Measurements from ENCODE around the gene DPH7.
A peak's percentile ranks its signal among the peaks of the same experiment; 100 is the strongest.
"Not testable (repeated sequence)": the region's sequence is repeated elsewhere in the genome, so short reads cannot be mapped to it uniquely, and the experiment has no call there.

Gene DPH7

DNA sequence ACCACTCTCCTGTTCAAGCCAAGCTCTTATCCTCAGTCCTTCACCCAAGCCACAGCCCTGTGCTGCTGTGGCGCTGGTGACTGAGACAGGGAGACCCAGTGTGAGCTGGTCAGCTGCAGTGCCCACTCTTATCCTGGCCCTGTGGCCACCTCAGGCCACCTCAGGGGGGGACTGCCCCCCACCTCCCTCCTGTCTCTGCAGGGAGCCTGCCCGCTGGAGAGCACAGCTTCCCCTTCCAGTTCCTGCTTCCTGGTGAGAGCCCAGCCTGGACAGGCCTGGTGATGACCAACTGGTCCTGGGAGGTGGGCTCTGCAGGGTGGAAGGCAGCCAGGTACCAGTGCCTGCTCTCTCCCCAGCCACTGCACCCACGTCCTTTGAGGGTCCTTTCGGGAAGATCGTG is 34.5 kb upstream of the DPH7 start:
- H3K4me1 Mint-ChIP-seq (ENCODE audit: low read depth): peaks cover 13% of the 10 kb centered on the region
- H3K27me3 Mint-ChIP-seq (ENCODE audit: low read depth): no peaks in the 10 kb centered on the region
- H3K36me3 Mint-ChIP-seq (ENCODE audit: low read depth): peaks cover 16% of the 10 kb centered on the region
- H3K27ac Mint-ChIP-seq: no peak overlapping the region
- DNase-seq (ENCODE audit: low spot score): no peak
- no peaks in the 10 kb centered on the region for H3K9me3 Mint-ChIP-seq
- H3K4me3 Mint-ChIP-seq: no peak overlapping the region

DNA sequence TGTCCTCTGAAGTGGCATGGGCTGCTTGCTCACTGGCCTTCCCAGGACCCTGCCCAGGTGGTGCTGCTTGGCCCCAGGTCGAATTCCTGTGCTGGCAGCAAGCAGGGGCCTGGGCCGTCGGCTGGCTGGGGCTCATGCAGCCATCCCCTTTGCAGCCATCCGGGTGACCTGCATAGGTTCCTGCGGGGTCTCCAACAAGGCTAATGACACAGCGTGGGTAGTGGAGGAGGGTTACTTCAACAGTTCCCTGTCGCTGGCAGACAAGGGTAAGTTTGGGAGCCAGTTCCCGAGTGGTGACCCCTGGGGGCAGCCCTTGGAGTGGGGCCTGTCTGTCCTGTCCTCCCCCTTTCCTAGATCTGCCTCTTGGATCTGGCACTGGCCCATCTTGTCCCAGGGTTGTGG is 34.0 kb upstream of the DPH7 start:
- Mint-ChIP-seq H3K4me3 (no peak overlapping the region), H3K4me1 (ENCODE audit: low read depth) (peaks cover 11% of the 10 kb centered on the region), H3K36me3 (ENCODE audit: low read depth) (peaks cover 12% of the 10 kb centered on the region), H3K27ac (no peak overlapping the region), H3K9me3 (no peaks in the 10 kb centered on the region), H3K27me3 (ENCODE audit: low read depth) (no peaks in the 10 kb centered on the region)
- DNase-seq (ENCODE audit: low spot score): no peak

DNA sequence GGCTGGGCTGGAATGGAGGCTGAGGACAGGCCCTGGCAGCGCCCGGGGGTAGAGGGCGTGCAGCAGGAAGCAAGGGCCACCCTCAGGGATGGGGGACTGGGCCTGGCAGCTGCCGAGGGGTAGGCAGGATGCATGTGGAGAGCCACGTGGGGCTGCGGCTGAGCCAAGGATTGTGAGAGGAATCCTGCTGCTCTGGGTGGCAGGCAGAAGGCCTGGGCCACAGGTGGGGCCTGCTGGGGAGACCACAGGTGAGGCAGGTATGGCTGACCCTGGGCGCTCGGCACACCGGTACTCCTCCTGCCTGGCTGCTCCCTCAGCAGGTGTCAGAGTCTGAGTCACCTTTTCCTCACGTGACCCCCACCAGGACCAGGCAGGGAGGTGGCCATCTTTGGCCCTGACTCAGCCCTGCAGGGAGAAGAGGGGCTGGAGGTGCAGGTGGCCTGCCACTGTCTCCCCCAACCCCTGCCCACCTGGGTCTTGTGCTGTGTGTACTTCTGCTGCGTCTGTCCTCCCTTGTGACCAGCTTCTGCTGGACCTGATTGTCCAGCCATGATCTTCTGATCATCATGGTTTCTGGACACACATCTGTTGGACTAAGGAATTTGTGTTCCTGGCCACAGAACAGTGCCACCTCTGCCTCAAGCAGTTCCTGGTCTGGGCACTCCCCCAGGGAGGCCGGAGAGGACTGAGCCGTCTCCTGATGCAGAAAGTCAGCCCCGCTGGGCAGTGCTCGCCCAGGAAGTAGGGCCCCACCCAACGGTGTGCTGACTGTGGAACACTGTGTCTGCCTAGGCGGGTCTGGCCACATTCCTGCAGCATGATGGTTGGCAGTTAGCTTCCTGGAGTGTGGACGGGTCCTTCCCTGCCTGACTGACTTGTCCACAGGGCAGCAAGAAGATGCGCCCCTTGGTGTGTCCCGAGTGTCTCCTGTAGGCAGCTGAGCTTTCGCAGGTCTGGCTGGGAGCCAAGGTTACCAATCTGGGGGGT is 33.2 kb upstream of the DPH7 start:
- Mint-ChIP-seq H3K27me3 (ENCODE audit: low read depth) (no peaks in the 10 kb centered on the region), H3K4me3 (no peak overlapping the region), H3K4me1 (ENCODE audit: low read depth) (peaks cover 11% of the 10 kb centered on the region), H3K9me3 (no peaks in the 10 kb centered on the region), H3K36me3 (ENCODE audit: low read depth) (peaks cover 11% of the 10 kb centered on the region), H3K27ac (no peak overlapping the region)
- DNase-seq (ENCODE audit: low spot score): no peak

DNA sequence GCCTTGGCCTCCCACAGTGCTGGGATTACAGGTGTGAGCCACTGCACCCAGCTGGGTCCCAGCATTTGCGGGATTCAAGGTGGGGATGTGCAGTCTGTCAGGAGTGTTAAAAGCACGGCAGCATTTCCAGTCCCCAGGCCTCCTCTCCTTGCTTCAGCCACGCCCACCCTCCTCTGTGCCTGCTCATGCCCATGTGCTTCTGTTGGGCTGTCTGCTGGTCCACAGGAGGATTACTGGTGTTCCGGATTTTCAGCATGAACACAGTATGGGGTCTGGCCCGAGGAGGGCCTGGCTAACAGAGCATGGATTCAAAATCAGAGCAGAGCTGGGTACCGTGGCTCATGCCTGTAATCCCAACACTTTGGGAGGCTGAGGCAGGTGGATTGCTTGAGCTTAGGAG is 32.2 kb upstream of the DPH7 start:
- Mint-ChIP-seq H3K36me3 (ENCODE audit: low read depth) (peaks cover 12% of the 10 kb centered on the region), H3K27me3 (ENCODE audit: low read depth) (no peaks in the 10 kb centered on the region), H3K9me3 (no peaks in the 10 kb centered on the region), H3K27ac (no peak overlapping the region), H3K4me1 (ENCODE audit: low read depth) (peaks cover 15% of the 10 kb centered on the region), H3K4me3 (no peak overlapping the region)
- no peak for DNase-seq (ENCODE audit: low spot score)

DNA sequence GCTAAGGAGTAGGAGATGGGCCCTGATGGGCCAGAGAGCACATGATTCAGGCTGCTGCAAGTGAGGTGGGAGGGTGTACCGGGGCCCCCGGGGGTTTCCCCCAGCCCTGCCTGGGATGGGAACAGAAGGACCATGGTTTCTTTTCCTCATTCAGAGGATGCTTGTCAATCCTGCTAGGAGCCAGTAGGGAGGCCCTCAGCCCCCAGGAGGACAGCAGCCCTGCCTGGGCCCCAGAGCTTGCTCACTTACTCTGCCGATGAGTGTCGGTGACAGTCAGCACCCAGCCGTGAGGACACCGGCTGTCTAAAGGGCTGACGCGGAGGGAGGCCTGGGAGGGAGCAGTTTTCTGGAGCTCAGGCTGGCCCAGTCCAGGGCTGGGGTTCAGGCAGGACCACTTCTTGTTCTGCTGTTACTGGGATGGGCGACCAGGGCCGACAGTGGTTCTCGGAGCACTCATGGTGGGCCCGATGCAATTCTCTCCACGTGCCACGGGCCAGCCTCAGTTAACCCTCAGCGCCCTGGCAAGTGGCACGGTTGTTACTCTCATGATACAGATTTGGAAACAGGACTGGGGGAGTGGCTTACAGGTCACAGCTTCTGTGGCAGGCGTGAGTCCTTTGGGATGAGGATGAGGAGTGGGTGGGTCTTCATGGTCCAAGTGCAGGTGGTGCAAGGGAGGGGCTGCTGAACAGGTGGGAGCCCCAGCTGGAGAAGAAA is 28.6 kb upstream of the DPH7 start:
- Mint-ChIP-seq H3K27me3 (ENCODE audit: low read depth) (no peaks in the 10 kb centered on the region), H3K36me3 (ENCODE audit: low read depth) (peaks cover 9% of the 10 kb centered on the region), H3K4me3 (peak overlapping the region; percentile 83), H3K9me3 (no peaks in the 10 kb centered on the region), H3K4me1 (ENCODE audit: low read depth) (peaks cover 23% of the 10 kb centered on the region), H3K27ac (no peak overlapping the region)
- no peak for DNase-seq (ENCODE audit: low spot score)

DNA sequence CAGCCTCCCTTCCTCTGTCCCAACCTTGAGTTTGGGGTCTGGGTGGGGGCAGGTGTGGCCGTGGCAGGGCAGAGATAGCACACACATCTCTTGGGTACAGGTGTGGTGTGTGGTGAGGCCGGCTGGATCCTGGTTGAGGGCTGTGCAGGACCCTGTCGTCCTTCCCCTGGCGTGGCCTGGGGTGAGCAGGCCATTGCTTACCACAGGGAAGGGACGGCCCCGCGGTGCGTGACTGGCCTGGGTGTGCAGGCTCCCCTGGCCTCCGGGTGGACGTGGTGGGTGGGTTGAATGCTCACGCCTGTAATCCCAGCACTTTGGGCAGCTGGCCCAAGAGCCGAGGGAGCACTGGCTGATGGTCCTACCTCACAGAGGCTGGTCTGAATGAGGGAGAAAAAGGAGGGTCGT is 28.0 kb upstream of the DPH7 start:
- no peaks in the 10 kb centered on the region for H3K9me3 Mint-ChIP-seq
- H3K27me3 Mint-ChIP-seq (ENCODE audit: low read depth): no peaks in the 10 kb centered on the region
- peak overlapping the region; percentile 83 for H3K4me3 Mint-ChIP-seq
- H3K4me1 Mint-ChIP-seq (ENCODE audit: low read depth): peaks cover 23% of the 10 kb centered on the region
- H3K27ac Mint-ChIP-seq: no peak overlapping the region
- no peak for DNase-seq (ENCODE audit: low spot score)
- H3K36me3 Mint-ChIP-seq (ENCODE audit: low read depth): peaks cover 9% of the 10 kb centered on the region

DNA sequence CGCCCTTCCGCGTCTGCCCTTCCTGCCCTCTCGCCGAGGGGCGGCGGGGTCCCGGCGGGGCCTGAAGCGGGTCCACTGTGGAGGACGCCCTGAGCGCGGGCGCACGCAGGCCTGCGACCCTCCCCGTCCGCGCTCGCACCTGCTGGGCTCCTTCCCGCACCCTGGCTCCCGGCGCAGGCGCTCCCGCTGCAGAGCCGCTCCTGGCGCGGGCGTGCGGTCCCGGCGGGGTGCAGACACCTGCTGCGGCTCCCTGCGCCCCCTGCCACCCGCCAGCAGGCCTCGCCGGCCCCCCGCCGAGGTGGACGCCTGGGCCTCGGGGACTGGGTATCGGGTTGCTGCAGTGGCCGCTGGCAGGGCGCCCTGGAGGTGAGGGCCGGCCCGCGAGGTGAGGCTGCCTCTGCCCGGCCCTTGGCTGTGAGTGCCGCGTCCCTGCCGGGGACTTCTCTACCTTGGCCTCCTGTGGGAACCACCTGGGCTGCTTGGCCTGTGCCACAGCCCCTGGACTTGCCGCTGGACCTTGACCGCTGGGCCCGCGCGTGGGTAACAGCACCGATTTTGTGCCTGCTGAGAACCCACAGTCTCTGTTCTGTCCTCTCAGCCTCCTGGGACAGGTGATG is 27.4 kb upstream of the DPH7 start:
- peaks cover 18% of the 10 kb centered on the region for H3K4me1 Mint-ChIP-seq (ENCODE audit: low read depth)
- H3K9me3 Mint-ChIP-seq: no peaks in the 10 kb centered on the region

DNA sequence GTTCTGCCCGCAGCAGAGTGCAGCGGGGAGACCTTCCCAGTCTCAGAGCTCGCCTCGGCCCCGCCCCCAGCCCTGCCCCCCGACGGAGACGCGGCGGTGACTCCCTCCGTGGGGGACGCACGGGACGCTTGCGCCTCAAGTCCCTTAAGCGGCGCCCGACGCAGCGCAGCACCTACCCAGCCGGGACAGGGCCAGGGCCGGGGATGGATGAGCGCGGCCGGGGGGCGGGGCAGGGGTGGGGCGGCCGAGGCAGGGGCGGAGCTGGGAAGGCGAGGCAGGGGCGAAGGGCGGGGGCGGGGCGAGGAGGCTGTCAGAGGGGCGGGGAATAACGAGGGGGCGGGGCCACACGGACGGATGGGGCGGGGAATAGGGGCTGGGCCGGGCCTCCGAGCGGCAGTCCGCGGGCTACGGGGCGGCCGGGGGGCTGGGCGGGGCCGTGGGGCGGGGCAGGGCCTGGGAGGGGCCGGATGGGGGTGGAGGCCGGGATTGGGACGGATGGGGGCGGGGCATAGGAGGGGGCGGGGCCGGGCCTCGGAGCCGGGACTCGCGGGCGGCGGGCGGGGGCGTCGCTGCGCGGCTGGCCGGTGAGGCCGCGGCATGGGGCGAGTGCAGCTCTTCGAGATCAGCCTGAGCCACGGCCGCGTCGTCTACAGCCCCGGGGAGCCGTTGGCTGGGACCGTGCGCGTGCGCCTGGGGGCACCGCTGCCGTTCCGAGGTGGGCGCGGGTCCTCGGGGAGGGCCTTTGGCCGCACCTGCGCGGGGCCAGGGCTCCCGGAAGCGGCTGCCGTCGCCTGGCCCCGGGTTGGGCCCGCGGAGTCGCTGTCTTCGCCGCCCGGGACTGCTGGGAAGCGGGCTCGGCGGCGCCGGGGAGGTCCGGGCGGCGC is 26.6 kb upstream of the DPH7 start, which contains the start of gene ARRDC1:
Gene ARRDC1, plus strand, starts transcription at position 566 of the 884 bp plus-strand sequence. Its CDS starts 32 bp downstream, at position 598.
- Mint-ChIP-seq H3K27me3 (ENCODE audit: low read depth) (no peaks in the 10 kb centered on the region), H3K36me3 (ENCODE audit: low read depth) (peaks cover 9% of the 10 kb centered on the region), H3K9me3 (no peaks in the 10 kb centered on the region), H3K4me3 (peak within 1 kb of the TSS; percentile 83), H3K4me1 (ENCODE audit: low read depth) (peaks cover 18% of the 10 kb centered on the region), H3K27ac (peak within 1 kb of the TSS; percentile 60)
- peak; percentile 87 for DNase-seq (ENCODE audit: low spot score)

More for the DNA sequence above, 27.4 kb upstream of the DPH7 start:
- H3K4me3 Mint-ChIP-seq: peak overlapping the region; percentile 83
- no peak for DNase-seq (ENCODE audit: low spot score)
- peak overlapping the region; percentile 60 for H3K27ac Mint-ChIP-seq
- H3K36me3 Mint-ChIP-seq (ENCODE audit: low read depth): peaks cover 9% of the 10 kb centered on the region
- no peaks in the 10 kb centered on the region for H3K27me3 Mint-ChIP-seq (ENCODE audit: low read depth)

DNA sequence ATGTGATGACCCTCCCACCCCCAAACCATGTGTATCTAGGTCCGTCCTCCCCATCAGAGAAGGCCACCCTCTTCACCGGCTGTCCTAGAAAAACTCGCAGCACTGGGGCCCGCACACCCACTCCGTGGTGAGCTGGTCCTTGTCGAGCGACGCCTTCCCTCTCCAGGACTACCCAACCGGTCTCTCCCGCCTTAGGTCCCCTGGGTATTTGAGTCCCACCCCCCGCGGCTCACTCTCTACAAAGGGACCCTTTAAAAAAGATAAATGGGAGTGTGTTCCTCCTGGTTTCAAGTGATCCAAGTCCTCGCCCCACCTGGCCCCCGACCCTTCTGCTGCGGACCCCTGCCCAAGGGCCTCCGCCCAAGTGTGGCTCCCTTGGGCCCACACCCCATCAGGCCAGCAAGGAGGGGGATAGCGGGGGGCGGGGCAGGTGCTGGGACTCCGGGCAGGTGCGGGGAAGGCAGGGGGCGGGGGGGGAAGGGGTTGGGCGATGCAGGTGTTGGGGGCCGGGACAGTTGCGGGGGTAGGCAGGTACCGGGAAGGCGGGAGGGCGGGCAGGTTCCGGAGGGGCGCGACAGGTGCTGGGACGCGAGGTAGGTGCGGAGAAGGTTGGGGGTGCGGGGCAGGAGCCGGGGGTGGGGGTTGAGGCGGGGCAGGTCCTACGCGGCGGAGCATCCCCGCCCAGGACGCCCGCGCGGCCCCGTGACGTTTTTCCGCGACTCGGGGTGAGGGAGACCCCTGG is 25.8 kb upstream of the DPH7 start:
- H3K27ac Mint-ChIP-seq: no peak overlapping the region
- no peaks in the 10 kb centered on the region for H3K9me3 Mint-ChIP-seq
- no peak for DNase-seq (ENCODE audit: low spot score)
- peak overlapping the region; percentile 38 for H3K4me3 Mint-ChIP-seq
- H3K27me3 Mint-ChIP-seq (ENCODE audit: low read depth): no peaks in the 10 kb centered on the region
- peaks cover 18% of the 10 kb centered on the region for H3K4me1 Mint-ChIP-seq (ENCODE audit: low read depth)
- H3K36me3 Mint-ChIP-seq (ENCODE audit: low read depth): peaks cover 9% of the 10 kb centered on the region

DNA sequence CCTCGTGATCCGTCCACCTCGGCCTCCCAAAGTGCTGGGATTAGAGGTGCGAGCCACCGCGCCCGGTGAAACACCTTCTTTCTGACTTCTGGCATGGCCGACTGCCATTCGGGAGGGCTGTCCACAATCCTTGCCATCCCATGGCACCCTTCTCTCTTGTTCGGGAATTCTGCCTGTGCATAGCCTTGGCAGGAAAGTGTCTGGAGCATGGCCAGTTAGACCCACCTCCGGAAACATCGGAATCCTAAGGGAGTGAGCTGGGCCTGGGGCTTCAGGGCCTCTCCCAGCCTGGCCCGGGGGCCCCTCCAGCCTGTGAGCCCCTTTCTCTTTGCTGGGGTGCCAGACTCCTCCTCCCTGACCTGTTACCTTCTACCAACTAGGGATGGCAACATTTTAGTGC is 25.2 kb upstream of the DPH7 start:
- peaks cover 9% of the 10 kb centered on the region for H3K36me3 Mint-ChIP-seq (ENCODE audit: low read depth)

DNA sequence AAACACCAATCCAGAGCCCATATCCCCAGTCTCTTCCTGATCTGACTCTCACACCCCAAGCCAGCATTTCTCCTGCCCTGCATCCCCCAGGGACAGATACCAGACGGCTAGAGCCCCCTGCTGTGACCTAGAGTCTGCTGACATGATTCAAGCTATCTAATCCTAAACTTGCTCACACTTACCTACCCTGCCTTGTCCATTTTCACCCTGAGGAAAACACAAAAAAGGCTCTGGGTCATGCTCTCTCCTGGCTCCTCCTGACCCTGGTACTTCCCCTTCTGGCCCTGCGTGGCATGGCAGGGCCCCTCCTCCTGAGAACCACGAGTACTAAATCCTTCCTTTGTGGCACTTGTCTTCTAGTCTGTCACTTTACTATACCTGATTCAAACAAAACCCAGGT is 23.9 kb upstream of the DPH7 start:
- Mint-ChIP-seq H3K9me3 (no peaks in the 10 kb centered on the region), H3K27ac (no peak overlapping the region), H3K4me1 (ENCODE audit: low read depth) (peaks cover 23% of the 10 kb centered on the region), H3K27me3 (ENCODE audit: low read depth) (no peaks in the 10 kb centered on the region), H3K4me3 (no peak overlapping the region), H3K36me3 (ENCODE audit: low read depth) (peaks cover 5% of the 10 kb centered on the region)
- no peak for DNase-seq (ENCODE audit: low spot score)

More for the DNA sequence above, 25.2 kb upstream of the DPH7 start:
- Mint-ChIP-seq H3K27me3 (ENCODE audit: low read depth) (no peaks in the 10 kb centered on the region), H3K9me3 (no peaks in the 10 kb centered on the region), H3K4me3 (peak overlapping the region; percentile 38), H3K27ac (no peak overlapping the region), H3K4me1 (ENCODE audit: low read depth) (peaks cover 18% of the 10 kb centered on the region)
- DNase-seq (ENCODE audit: low spot score): no peak

DNA sequence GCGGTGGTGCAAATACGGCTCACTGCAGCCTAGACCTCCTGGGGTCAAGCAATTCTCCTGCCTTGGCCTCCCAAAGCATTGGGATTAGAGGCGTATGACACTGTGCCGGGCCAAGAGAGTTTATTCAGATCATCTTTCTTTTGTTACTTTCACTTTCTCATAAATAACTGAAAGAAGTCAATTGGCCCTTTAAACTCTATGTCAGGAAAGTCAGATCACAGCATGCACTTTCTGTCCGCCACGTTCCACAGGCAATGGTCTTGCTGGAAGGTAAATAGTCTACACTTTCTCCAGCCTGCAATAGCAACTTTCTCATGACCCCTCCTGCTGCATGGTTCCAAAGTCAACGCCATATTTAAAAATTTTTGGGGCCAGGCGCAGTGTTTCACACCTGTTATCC is 20.2 kb upstream of the DPH7 start:
- Mint-ChIP-seq H3K36me3 (ENCODE audit: low read depth) (no peaks in the 10 kb centered on the region), H3K4me1 (ENCODE audit: low read depth) (peaks cover 14% of the 10 kb centered on the region), H3K27ac (no peak overlapping the region), H3K9me3 (no peaks in the 10 kb centered on the region), H3K27me3 (ENCODE audit: low read depth) (no peaks in the 10 kb centered on the region), H3K4me3 (no peak overlapping the region)
- no peak for DNase-seq (ENCODE audit: low spot score)

DNA sequence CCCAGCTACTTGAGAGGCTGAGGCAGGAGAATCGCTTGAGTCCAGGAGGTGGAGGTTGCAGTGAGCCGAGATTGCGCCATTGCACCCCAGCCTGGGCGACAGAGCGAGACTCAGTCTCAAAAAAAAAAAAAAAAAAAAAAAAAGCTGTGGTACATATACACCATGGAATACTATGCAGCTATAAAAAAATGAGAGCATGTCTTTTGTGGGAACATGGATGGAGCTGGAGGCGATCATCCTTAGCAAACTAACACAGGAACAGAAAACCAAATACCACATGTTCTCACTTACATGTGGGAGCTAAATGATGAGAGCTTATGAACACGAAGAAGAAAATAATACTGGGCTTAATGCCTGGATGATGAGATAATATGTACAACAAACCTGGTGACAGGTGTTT is 17.9 kb upstream of the DPH7 start:
- H3K27ac Mint-ChIP-seq; H3K36me3 Mint-ChIP-seq (ENCODE audit: low read depth); DNase-seq (ENCODE audit: low spot score); H3K4me1 Mint-ChIP-seq (ENCODE audit: low read depth); H3K4me3 Mint-ChIP-seq; H3K27me3 Mint-ChIP-seq (ENCODE audit: low read depth); H3K9me3 Mint-ChIP-seq: not testable (repeated sequence)
